ENCODE results near the gene OLIG3. TPM values are rescaled to one million over a fixed set of nuclear protein-coding genes. Genes with fewer than 3 reads are reported as not detected.

OLIG3 gene
- total RNA-seq, 4 donors from 2014 or later: not detected

DNA sequence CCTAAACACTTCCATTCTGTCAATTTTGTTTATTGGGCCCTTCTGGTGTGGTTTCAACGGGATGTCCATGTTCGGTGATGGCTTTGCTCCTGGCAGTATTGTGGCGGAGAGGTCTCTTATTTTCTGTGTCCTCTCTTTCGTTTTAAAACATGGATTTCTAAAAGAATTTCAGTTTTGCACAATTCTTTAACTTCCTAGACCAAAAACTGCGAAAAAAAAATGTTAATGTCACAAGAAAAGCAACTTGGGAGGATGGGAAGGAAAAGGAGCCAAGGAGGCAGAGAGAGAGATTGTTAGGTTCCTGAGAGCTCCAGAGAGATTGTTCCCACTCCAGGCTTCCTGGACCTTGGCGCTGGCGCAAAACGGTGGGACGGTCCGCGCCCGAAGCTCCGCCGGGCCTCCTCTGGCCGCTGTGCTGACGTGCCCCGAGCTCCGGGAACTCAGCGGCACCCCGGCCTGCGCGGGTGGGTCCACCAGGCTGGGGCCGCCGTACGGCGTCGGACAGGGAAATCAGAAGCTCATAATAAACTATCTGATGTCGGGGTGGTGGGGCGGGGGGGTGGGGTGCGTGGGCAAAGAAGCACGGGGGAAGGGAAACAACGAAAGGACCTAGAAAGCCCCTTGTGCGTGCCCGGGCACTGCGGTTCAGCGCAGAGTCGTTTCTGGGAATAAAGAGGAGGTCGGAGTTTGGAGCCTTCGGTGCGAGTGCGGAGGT lies 951 bp upstream of the OLIG3 start:
- TF ChIP-seq, protein P1, sequence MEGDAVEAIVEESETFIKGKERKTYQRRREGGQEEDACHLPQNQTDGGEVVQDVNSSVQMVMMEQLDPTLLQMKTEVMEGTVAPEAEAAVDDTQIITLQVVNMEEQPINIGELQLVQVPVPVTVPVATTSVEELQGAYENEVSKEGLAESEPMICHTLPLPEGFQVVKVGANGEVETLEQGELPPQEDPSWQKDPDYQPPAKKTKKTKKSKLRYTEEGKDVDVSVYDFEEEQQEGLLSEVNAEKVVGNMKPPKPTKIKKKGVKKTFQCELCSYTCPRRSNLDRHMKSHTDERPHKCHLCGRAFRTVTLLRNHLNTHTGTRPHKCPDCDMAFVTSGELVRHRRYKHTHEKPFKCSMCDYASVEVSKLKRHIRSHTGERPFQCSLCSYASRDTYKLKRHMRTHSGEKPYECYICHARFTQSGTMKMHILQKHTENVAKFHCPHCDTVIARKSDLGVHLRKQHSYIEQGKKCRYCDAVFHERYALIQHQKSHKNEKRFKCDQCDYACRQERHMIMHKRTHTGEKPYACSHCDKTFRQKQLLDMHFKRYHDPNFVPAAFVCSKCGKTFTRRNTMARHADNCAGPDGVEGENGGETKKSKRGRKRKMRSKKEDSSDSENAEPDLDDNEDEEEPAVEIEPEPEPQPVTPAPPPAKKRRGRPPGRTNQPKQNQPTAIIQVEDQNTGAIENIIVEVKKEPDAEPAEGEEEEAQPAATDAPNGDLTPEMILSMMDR (IDR thresholded peaks at IDR 0.05; ENCODE audit: low read depth): no peak

DNA sequence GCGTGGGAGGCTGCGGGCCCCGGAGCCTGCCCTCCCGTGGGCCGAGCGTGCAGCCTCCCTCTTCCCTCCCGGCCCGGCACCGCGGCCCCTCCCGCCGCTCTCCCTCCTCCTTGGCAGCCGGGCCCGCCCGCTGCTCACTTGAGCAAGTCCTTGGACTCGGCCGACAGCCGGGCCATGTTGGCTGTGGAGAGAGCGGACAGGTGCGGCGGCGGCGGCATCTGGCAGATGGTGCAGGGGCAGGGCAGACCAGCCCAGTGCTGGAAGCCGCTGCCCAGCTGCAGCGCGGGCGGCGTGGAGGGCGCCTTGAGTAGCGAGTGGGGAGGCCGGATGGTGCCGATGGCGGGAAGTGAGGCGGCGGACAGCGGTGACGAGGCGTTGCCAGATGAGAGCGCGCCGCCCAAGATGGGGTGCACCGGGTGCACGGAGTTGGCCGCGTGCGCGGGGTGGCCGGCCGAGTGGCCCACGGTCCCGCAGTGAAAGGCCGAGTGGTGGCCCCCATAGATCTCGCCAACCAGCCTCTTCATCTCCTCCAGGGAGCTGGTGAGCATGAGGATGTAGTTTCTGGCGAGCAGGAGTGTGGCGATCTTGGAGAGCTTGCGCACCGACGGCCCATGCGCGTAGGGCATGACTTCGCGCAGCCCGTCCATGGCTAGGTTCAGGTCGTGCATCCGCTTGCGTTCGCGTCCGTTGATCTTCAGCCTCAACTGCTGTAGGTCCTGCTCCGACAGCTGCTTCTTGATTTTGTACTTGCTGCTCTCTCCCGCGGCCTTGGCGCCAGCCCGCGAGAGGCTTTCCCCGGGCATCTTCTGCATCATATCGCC lies 766 bp downstream of the OLIG3 start:
- TF ChIP-seq, protein P1 (IDR thresholded peaks at IDR 0.05; ENCODE audit: low read depth): no peak

DNA sequence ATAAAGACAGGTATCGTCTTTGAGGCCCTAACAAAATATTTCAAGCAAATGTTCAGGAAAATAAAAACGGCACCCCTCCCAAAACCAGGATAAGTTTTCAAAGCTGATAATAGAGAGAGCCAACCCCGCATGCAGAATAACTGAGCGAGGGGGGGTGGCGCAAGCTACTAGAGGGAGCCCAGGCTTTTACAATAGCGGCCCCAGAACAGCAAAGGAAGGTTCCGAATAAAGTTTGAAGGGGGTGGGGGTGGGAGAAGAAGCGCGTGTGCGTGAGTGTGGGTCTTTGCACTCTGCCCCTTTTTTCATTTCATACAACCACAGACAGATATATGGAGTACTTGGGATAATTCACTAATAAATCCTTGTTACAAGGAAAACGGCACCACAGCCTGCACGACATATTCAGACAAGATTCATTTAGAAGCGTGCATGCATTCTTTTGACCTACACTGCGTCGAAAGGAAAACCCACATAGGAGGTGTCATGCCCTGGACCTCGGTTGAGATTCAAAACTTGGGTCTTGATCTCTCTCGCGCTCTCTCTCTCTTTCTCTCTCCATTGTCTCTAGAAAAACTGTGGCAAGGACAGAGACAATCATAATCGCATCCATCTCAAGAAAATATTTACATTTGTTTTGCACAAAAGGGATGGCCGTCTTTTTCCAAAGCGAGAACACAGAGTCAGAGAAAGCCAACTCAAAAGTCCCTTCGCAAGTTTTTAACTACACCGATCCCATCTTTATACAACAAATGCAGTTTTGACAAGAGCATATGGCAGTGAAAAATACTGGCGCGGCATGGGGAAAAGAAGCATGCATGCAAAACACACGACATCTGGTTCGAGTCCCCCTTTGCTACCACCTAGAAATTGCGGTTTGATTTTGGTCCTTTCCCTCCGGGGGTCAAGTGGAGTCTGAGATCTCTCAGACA lies 1.6 kb downstream of the OLIG3 start:
- TF ChIP-seq, protein P1 (IDR thresholded peaks at IDR 0.05; ENCODE audit: low read depth): no peak

DNA sequence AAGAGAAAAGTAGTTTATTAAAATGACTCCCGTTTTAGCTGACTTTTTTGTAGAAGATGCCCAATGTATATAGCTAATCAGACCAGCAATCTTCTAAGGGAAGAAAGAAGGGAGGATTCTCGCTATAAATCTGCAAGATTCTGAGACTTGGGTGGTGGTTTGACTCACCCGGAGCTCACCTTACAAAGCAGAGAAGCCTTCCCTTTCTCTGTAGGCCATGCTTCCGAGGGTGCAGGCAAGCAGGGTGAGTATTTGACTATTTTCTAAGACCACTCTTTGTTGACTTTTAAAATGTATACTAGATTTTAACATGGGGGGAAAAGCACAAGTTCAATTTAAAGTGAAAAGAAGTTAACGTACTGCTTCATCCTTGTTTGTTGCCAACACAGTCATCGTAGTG lies 2.7 kb downstream of the OLIG3 start:
- TF ChIP-seq, protein P1 (IDR thresholded peaks at IDR 0.05; ENCODE audit: low read depth): no peak

DNA sequence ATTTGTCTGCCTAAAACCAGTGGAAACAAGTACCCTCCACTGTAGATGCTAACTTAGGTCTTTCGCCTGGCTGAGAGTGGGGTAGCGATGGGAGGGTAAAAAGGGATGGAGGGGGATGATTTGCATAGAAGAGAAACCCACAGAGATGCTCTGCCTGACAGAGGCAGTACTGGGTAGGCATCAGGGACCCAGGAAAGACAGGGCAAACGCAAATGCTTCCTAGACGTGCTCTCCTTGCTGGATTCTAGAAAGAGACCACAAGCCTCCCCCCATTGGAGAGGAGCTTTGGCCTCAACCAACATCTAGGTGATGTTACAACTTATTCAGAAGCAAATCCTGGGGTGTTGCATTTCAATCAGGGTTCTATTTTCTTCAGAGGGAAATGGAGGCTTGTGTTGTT lies 3.2 kb downstream of the OLIG3 start:
- TF ChIP-seq, protein P1 (IDR thresholded peaks at IDR 0.05; ENCODE audit: low read depth): no peak

DNA sequence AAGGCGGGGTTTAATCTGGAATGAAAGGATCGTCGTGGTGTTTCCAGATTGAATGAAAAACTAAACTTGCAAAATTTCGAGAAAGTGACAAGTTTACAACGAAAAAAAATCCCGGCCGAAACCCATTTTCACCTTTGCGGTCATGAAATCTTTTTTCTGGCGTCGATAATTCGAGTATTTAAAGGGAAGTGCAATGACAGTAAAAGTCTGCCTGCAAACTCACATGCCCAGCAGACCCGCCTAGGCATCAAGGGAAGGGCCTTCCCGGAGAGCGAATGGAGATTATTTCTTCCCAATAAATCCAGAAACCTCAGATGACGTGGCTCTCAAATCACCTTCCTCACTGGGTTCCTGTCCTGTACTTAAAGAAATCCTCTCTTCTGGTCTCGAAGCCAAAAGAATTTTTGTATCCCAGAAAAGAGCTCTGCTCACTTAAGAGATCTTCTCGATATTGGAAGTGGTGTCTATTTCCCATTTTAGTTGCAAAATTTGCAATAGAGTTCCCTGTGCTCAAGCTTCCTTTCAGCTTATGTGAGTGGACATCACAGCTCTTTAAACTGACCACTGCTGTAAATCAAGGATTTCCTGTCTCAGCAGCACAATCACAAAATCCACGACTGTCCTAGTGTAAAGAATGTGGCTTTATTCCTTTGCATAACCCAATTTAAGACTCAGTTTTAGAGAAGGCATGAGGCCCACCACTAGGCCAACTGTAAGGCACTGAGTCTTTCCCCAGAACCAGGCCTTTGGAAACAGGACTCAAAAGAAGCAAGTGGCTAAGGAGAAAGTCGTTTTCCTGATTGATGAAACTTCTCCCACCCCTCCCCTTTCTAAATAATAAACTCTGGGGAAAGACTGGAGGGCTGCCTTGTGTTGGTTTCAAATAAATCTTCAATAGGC lies 3.9 kb downstream of the OLIG3 start:
- TF ChIP-seq, protein P1 (IDR thresholded peaks at IDR 0.05; ENCODE audit: low read depth): no peak

All from subcutaneous adipose tissue (tissue), 4 donors.